ENCODE data around the gene DPEP1. TPM values are rescaled to one million over a fixed set of nuclear protein-coding genes. Genes with fewer than 3 reads are reported as not detected.

DPEP1 gene
- total and polyA plus RNA-seq, 2 donors (not counting 1 experiment from before 2014, with no cell fraction given) = not detected

- ChIA-PET POLR2A (interaction anchor here (0.7 to 0.8 kb wide), 3 partner anchors 13 to 48 kb away, joined by 3 to 4 read pairs (median 3); no protein-coding TSS in a partner anchor), CTCF (interaction anchor here (0.6 to 1.4 kb wide), 3 partner anchors 24 to 43 kb away, joined by 3 to 6 read pairs (median 3); no protein-coding TSS in a partner anchor)
- H3K4me2 ChIP-seq (replicated peaks; ENCODE audit: low read depth, low read length, poor library complexity, severe bottlenecking) = peak within 1 kb of the TSS; percentile 99
- peaks cover 26% of the 10 kb centered on the region for H4K20me1 ChIP-seq (ENCODE audit: control insufficient read depth, insufficient read depth, low read length, poor library complexity, severe bottlenecking)
- H3K9me3 ChIP-seq (ENCODE audit: control extremely low read depth in 1 of 3, control insufficient read depth in 2 of 3, insufficient read depth in 1 of 3, low read length in 2 of 3) = no peaks in the 10 kb centered on the region
- H3K9me3 Mint-ChIP-seq (ENCODE audit: insufficient read depth) = no peaks in the 10 kb centered on the region
- peak within 1 kb of the TSS; percentile 85 for H3K27ac Mint-ChIP-seq
- peaks cover 0 to 9% of the 10 kb centered on the region in 2 experiments for H3K36me3 ChIP-seq (replicated peaks in 1 of 2; ENCODE audit: control extremely low read depth in 1 of 2, control insufficient read depth in 1 of 2, extremely low read depth in 1 of 2, insufficient read depth in 2 of 2, low read length in 1 of 2)
- peak within 1 kb of the TSS; percentile 38 to 88 for H3K27ac ChIP-seq (ENCODE audit: low read length in 2 of 2)
- peak within 1 kb of the TSS; percentile 92 for H3K9ac ChIP-seq (ENCODE audit: low read length)
- H3K4me3 Mint-ChIP-seq = peak within 1 kb of the TSS; percentile 89
- H2AFZ ChIP-seq (ENCODE audit: insufficient read depth, low read depth, low read length, poor library complexity, severe bottlenecking) = peak within 1 kb of the TSS; percentile 86
- H3K79me2 ChIP-seq (ENCODE audit: control insufficient read depth, insufficient read depth, low read length) = peaks cover 52% of the 10 kb centered on the region
- no peaks in the 10 kb centered on the region for H3K27me3 Mint-ChIP-seq
- under 1% methylated on average over 97 of the region's 99 CpGs for WGBS (ENCODE audit: insufficient coverage)
- no peaks in the 10 kb centered on the region for H3K27me3 ChIP-seq (replicated peaks in 1 of 4; ENCODE audit: control extremely low read depth in 1 of 4, control insufficient read depth in 3 of 4, insufficient read depth in 4 of 4, low read length in 3 of 4)
- peak; percentile 89 for ATAC-seq (ENCODE audit: low read depth)
- peaks cover 27% of the 10 kb centered on the region for H3K4me1 Mint-ChIP-seq
- intact Hi-C loops (cut with micrococcal nuclease) = loop anchor here (1.0 to 10.0 kb wide), 3 partner anchors 29 to 413 kb away; partner anchors contain the start of genes CDK10 and SPATA2L
- TF ChIP-seq, protein P1, sequence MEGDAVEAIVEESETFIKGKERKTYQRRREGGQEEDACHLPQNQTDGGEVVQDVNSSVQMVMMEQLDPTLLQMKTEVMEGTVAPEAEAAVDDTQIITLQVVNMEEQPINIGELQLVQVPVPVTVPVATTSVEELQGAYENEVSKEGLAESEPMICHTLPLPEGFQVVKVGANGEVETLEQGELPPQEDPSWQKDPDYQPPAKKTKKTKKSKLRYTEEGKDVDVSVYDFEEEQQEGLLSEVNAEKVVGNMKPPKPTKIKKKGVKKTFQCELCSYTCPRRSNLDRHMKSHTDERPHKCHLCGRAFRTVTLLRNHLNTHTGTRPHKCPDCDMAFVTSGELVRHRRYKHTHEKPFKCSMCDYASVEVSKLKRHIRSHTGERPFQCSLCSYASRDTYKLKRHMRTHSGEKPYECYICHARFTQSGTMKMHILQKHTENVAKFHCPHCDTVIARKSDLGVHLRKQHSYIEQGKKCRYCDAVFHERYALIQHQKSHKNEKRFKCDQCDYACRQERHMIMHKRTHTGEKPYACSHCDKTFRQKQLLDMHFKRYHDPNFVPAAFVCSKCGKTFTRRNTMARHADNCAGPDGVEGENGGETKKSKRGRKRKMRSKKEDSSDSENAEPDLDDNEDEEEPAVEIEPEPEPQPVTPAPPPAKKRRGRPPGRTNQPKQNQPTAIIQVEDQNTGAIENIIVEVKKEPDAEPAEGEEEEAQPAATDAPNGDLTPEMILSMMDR (IDR thresholded peaks at IDR 0.05) = no peak
- TF ChIP-seq EZH2 (IDR thresholded peaks at IDR 0.05; ENCODE audit: borderline replicate concordance, insufficient read depth, low read depth, low read length, poor library complexity, severe bottlenecking) = no peak
- peak within 1 kb of the TSS; percentile 42 to 97 (median 96) for H3K4me3 ChIP-seq (ENCODE audit: control extremely low read depth in 1 of 5, extremely low read depth in 1 of 5, insufficient read depth in 1 of 5, low read depth in 2 of 5, low read length in 4 of 5)
- peak; percentile 96 for DNase-seq
- peaks cover 14 to 20% of the 10 kb centered on the region in 2 donors for H3K4me1 ChIP-seq (ENCODE audit: control insufficient read depth in 2 of 2, insufficient read depth in 2 of 2, low read length in 2 of 2)
These were observed 44.2 kb downstream of the DPEP1 start, which contains the start of the genes CHMP1A and SPATA33 for GRCh38 chr16:89657442-89658220. Gene CHMP1A, minus strand, starts transcription at chr16:89657708. Its CDS starts 120 bp downstream, at chr16:89657588. Gene SPATA33, plus strand, starts transcription at chr16:89657836. Its CDS starts 76 bp downstream, at chr16:89657912.
